Activated naive CD4-positive, alpha-beta T cell (primary cell): Measurements from ENCODE around the gene FOXI1.
"Not testable (repeated sequence)": the region's sequence is repeated elsewhere in the genome, so short reads cannot be mapped to it uniquely, and the experiment has no call there.

Source experiments
- DNase-seq, 4 experiments: peaks; one replicate each; lab custom pipeline; 2025; lab: John Stamatoyannopoulos, UW

The FOXI1 gene

GRCh38 chr5:170092455-170093101 is 13.1 kb upstream of the FOXI1 start:
- DNase-seq = no peak

GRCh38 chr5:170094329-170094728 is 11.4 kb upstream of the FOXI1 start:
- DNase-seq = not testable (repeated sequence)

GRCh38 chr5:170095646-170096045 is 10.1 kb upstream of the FOXI1 start:
- DNase-seq = no peak

GRCh38 chr5:170097934-170098333 is 7.8 kb upstream of the FOXI1 start:
- no peak for DNase-seq

- peak; percentile 12 to 57 (median 32) for DNase-seq
These were observed 5.4 kb upstream of the FOXI1 start for GRCh38 chr5:170100066-170100943.

- DNase-seq = no peak
These were observed 2.2 kb upstream of the FOXI1 start for GRCh38 chr5:170103447-170103846.

GRCh38 chr5:170104299-170104698 is 1.4 kb upstream of the FOXI1 start:
- DNase-seq = no peak

- DNase-seq = no peak
These were observed 987 bp upstream of the FOXI1 start for GRCh38 chr5:170104710-170105109.

GRCh38 chr5:170107674-170108073 is 2.0 kb downstream of the FOXI1 start:
- no peak for DNase-seq

- no peak for DNase-seq
These were observed 2.6 kb downstream of the FOXI1 start for GRCh38 chr5:170108266-170108785.

- no peak for DNase-seq
These were observed 3.6 kb downstream of the FOXI1 start for GRCh38 chr5:170109059-170110031.

GRCh38 chr5:170110403-170111087 is 4.8 kb downstream of the FOXI1 start:
- no peak for DNase-seq

- DNase-seq = no peak
These were observed 5.5 kb downstream of the FOXI1 start for GRCh38 chr5:170111088-170111785.

GRCh38 chr5:170112876-170113521 is 7.3 kb downstream of the FOXI1 start:
- DNase-seq = no peak

GRCh38 chr5:170113522-170113900 is 7.8 kb downstream of the FOXI1 start:
- no peak for DNase-seq

GRCh38 chr5:170114271-170114670 is 8.6 kb downstream of the FOXI1 start:
- DNase-seq = no peak

- no peak for DNase-seq
These were observed 10.2 kb downstream of the FOXI1 start for GRCh38 chr5:170115925-170116324.

- no peak for DNase-seq
These were observed 12.0 kb downstream of the FOXI1 start for GRCh38 chr5:170117736-170118135.

GRCh38 chr5:170120576-170120975 is 14.9 kb downstream of the FOXI1 start:
- no peak for DNase-seq

GRCh38 chr5:170121321-170121720 is 15.6 kb downstream of the FOXI1 start:
- DNase-seq = no peak
